ENCODE measurements around the gene ADGRA3. TPM values are rescaled to one million over a fixed set of nuclear protein-coding genes. Genes with fewer than 3 reads are reported as not detected.

ADGRA3 gene
- total RNA-seq, 1 experiment from 2014 or later = 56.5 TPM

- peak overlapping the region; percentile 52 for H3K4me2 ChIP-seq (ENCODE audit: insufficient read depth, insufficient read length, low read length)
- H4K8ac ChIP-seq (replicated peaks; ENCODE audit: insufficient read length, low read depth, low read length) = no peak overlapping the region
- H3K4me1 ChIP-seq (ENCODE audit: insufficient read depth, low read length) = 0 out of 2 replicates have a peak, but pooled peaks cover 8% of the 10 kb centered on the region
- Mint-ChIP-seq H3K4me1 (peaks cover 31% of the 10 kb centered on the region in 2 experiments), H3K4me3 (peak overlapping the region; percentile 97 to 99), H3K27ac (peak overlapping the region; percentile 96 to 100 (median 99)), H3K9me3 (peaks cover 4 to 7% of the 10 kb centered on the region in 2 experiments; a peak in 3 of 5 replicates), H3K36me3 (ENCODE audit: insufficient read depth in 1 of 3, low read depth in 3 of 3) (peaks cover 6 to 24% (median 7%) of the 10 kb centered on the region in 3 experiments), H3K27me3 (ENCODE audit: low read depth) (peaks cover 9% of the 10 kb centered on the region)
- no peaks in the 10 kb centered on the region for H3K9me3 ChIP-seq (ENCODE audit: control insufficient read depth, low read depth, low read length)
- H2BK15ac ChIP-seq (ENCODE audit: low read depth, low read length) = no peak overlapping the region
- TF ChIP-seq, protein P1, sequence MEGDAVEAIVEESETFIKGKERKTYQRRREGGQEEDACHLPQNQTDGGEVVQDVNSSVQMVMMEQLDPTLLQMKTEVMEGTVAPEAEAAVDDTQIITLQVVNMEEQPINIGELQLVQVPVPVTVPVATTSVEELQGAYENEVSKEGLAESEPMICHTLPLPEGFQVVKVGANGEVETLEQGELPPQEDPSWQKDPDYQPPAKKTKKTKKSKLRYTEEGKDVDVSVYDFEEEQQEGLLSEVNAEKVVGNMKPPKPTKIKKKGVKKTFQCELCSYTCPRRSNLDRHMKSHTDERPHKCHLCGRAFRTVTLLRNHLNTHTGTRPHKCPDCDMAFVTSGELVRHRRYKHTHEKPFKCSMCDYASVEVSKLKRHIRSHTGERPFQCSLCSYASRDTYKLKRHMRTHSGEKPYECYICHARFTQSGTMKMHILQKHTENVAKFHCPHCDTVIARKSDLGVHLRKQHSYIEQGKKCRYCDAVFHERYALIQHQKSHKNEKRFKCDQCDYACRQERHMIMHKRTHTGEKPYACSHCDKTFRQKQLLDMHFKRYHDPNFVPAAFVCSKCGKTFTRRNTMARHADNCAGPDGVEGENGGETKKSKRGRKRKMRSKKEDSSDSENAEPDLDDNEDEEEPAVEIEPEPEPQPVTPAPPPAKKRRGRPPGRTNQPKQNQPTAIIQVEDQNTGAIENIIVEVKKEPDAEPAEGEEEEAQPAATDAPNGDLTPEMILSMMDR (conservative IDR thresholded peaks at IDR 0.05) = no peak
- H3K14ac ChIP-seq (ENCODE audit: insufficient read depth, low read length) = peak overlapping the region; percentile 91
- H4K5ac ChIP-seq (ENCODE audit: insufficient read length, low read depth, low read length) = no peak overlapping the region
- no peak overlapping the region for H3T11ph ChIP-seq (ENCODE audit: low read length)
- H2BK12ac ChIP-seq (ENCODE audit: insufficient read length, low read depth, low read length) = no peak overlapping the region
- no peak overlapping the region for H3K4ac ChIP-seq (ENCODE audit: low read depth, low read length)
- no peaks in the 10 kb centered on the region for H3K27me3 ChIP-seq (ENCODE audit: insufficient read depth, low read length)
- no peak overlapping the region for H3K56ac ChIP-seq (ENCODE audit: insufficient read length, low read depth, low read length)
- no peak overlapping the region for H2BK120ac ChIP-seq (ENCODE audit: low read depth, low read length, poor library complexity, severe bottlenecking)
- H4K20me1 ChIP-seq (ENCODE audit: control insufficient read depth, insufficient read depth, insufficient read length) = no peaks in the 10 kb centered on the region
- peaks cover 7% of the 10 kb centered on the region for H3K23me2 ChIP-seq (ENCODE audit: insufficient read length, low read depth, low read length, poor library complexity, severe bottlenecking)
- peak overlapping the region; percentile 66 for H3K9ac ChIP-seq (ENCODE audit: extremely low read depth, insufficient read length, low read length)
- peak overlapping the region; percentile 5 for H3K27ac ChIP-seq (ENCODE audit: insufficient read length, low read depth, low read length)
- H3K23ac ChIP-seq (ENCODE audit: insufficient read length, low read depth, low read length) = no peak overlapping the region
- H2AFZ ChIP-seq (ENCODE audit: low read length) = no peak overlapping the region
- no peak overlapping the region for H2BK5ac ChIP-seq (ENCODE audit: insufficient read length, low read length)
- H3K79me1 ChIP-seq (ENCODE audit: insufficient read depth, low read depth, low read length, poor library complexity, severe bottlenecking) = no peaks in the 10 kb centered on the region
- H2BK20ac ChIP-seq (ENCODE audit: low read depth, low read length, poor library complexity, severe bottlenecking) = no peak overlapping the region
- DNase-seq = peak; percentile 71
- no CpG with 5 or more reads among the region's 80 CpGs for WGBS (ENCODE audit: extremely low coverage, insufficient read length, low lambda C conversion rate)
- H3K79me2 ChIP-seq (ENCODE audit: insufficient read depth, low read length) = peaks cover 29% of the 10 kb centered on the region; the same call in 1 of the 2 replicates
- H2AK5ac ChIP-seq (ENCODE audit: insufficient read length, low read length) = no peak overlapping the region
- peak overlapping the region; percentile 71 for H3K18ac ChIP-seq (ENCODE audit: insufficient read length, low read depth, low read length)
- H4K91ac ChIP-seq (ENCODE audit: insufficient read length, low read depth, low read length) = no peak overlapping the region
Observed at GRCh38 chr4:22515145-22515887, 550 bp downstream of the ADGRA3 start.

Measured in H9 (cell line).